ENCODE data around the gene MAMDC4. TPM values are rescaled to one million over a fixed set of nuclear protein-coding genes. Genes with fewer than 3 reads are reported as not detected.

The MAMDC4 gene
- total RNA-seq (2021; ENCODE audit: unreplicated experiment) (17.3 TPM), Bru-seq, nascent RNA (percentile 38 among the genes with signal in this experiment), BruChase-seq, experiment 1, labeled RNA remaining after a 6-hour chase (percentile 57 among the genes with signal in this experiment), BruChase-seq, experiment 2, labeled RNA remaining after a 2-hour chase (percentile 52 among the genes with signal in this experiment)
- polyA plus RNA-seq (2012) = 8.0 and 9.5 TPM in 2 replicates
- long read RNA-seq, partial matches to known transcripts = 19 of 28 reads
- long read RNA-seq, other reads (novel, unspliced or antisense) = 9 of 28 reads

GRCh38 chr9:136851941-136852663, at the start of gene MAMDC4:
Gene MAMDC4, plus strand, starts transcription at chr9:136852346. Its CDS starts 71 bp downstream, at chr9:136852417.
- H4K20me1 ChIP-seq (ENCODE audit: insufficient read depth) = no peaks in the 10 kb centered on the region
- no peaks in the 10 kb centered on the region for H3K27me3 ChIP-seq (ENCODE audit: insufficient read depth, low read length)
- H3K27ac ChIP-seq (ENCODE audit: low read depth, low read length) = no peak within 1 kb of the TSS; the same call in 1 of the 2 replicates
- no peak for DNase-seq (ENCODE audit: low read depth, low spot score)
- H2AFZ ChIP-seq (ENCODE audit: low read depth, low read length, poor library complexity, severe bottlenecking) = no peak within 1 kb of the TSS
- no peaks in the 10 kb centered on the region for H3K9me2 ChIP-seq (ENCODE audit: insufficient read depth)
- peaks cover 4 to 15% of the 10 kb centered on the region in 2 experiments; a peak in 2 of 4 replicates for H3K4me1 ChIP-seq (ENCODE audit: control insufficient read depth in 1 of 2, insufficient read depth in 2 of 2, low read length in 2 of 2)
- peaks cover 0 to 14% of the 10 kb centered on the region in 2 experiments; a peak in 1 of 4 replicates for H3K36me3 ChIP-seq (ENCODE audit: control insufficient read depth in 1 of 2, insufficient read depth in 2 of 2, low read length in 2 of 2)
- intact Hi-C loops (cut with micrococcal nuclease) = no loop called here
- no peak within 1 kb of the TSS for H3K4me3 ChIP-seq (replicated peaks in 1 of 2; ENCODE audit: low read depth in 1 of 2, low read length in 2 of 2)
- ChIA-PET CTCF (no interaction called here), POLR2A (no interaction called here), RAD21 (ENCODE audit: low non-redundant PET in 1 of 2, low total read pairs in 2 of 2, uncharacterized antibody in 2 of 2, unreplicated experiment in 2 of 2) (no interaction called here)
- no peaks in the 10 kb centered on the region for H3K9me3 ChIP-seq (ENCODE audit: control insufficient read depth in 1 of 2, insufficient read depth in 1 of 2, low read depth in 1 of 2, low read length in 2 of 2)
- TF ChIP-seq TCF7L2 (IDR thresholded peaks at IDR 0.05; ENCODE audit: borderline replicate concordance, extremely low read depth, insufficient read depth, insufficient read length) = no peak
- TF ChIP-seq EZH2phosphoT487 (IDR thresholded peaks at IDR 0.05; ENCODE audit: borderline replicate concordance) = no peak
- no peak for TF ChIP-seq ZNF274 (IDR thresholded peaks at IDR 0.05; ENCODE audit: low read depth, low read length)
- TF ChIP-seq SRF (IDR thresholded peaks at IDR 0.05; ENCODE audit: low read depth) = no peak
- no peak for TF ChIP-seq CEBPB (IDR thresholded peaks at IDR 0.05; ENCODE audit: low read depth)
- no peak for TF ChIP-seq ZBTB33 (IDR thresholded peaks at IDR 0.05; ENCODE audit: extremely low read depth, insufficient replicate concordance, low read length)
- no peak for TF ChIP-seq YY1 (IDR thresholded peaks at IDR 0.05; ENCODE audit: extremely low read depth, insufficient replicate concordance, low read depth, low read length)
- no peak for TF ChIP-seq SIN3A (IDR thresholded peaks at IDR 0.05; ENCODE audit: low read depth)
- no peak for TF ChIP-seq ZFX (IDR thresholded peaks at IDR 0.05)
- TF ChIP-seq ATF3 (IDR thresholded peaks at IDR 0.05) = no peak
- TF ChIP-seq REST (IDR thresholded peaks at IDR 0.05; ENCODE audit: low read depth) = no peak
- TF ChIP-seq RAD21 (IDR thresholded peaks at IDR 0.05; ENCODE audit: low read depth) = no peak
- TF ChIP-seq ELF1 (IDR thresholded peaks at IDR 0.05; ENCODE audit: borderline replicate concordance, low read depth) = no peak
- TF ChIP-seq SP1 (IDR thresholded peaks at IDR 0.05; ENCODE audit: low read depth) = no peak
- no peak for TF ChIP-seq EZH2 (IDR thresholded peaks at IDR 0.05)
- TF ChIP-seq POLR2A (IDR thresholded peaks at IDR 0.05; ENCODE audit: borderline replicate concordance, extremely low read depth, insufficient read depth, insufficient read length) = no peak
- no peak for TF ChIP-seq EGR1 (IDR thresholded peaks at IDR 0.05; ENCODE audit: low read depth)
- H3K9ac ChIP-seq (ENCODE audit: low read length) = no peak within 1 kb of the TSS
- H3K79me2 ChIP-seq (ENCODE audit: insufficient read depth, low read length) = peaks cover 16% of the 10 kb centered on the region; the same call in 1 of the 2 replicates
- BruUV-seq (replicated peaks) = no TSS peak
- no peak for ATAC-seq
- no peak within 1 kb of the TSS for H3K4me2 ChIP-seq (ENCODE audit: low read length)
